ENCODE measurements around the gene KHDC4.

Gene KHDC4

DNA sequence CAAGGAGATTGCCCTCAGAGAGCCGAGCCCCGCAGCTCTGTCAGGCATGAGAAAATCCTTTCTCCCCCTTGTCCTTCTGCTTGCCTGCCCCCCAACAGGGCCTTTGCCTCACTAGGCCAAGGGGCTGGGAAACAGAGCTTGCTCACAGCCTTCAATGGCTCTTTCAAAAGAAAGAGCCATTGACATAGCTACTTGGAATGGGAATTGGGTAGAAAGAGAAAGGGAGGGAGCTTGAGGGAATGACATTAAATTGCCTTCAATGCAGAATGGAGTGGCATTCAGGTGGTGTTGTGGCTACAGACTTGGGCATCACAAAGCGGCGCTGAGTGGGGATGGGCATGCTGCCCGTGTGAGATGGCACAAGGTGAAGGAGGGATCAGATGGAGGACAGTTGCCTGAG, 61.7 kb downstream of the KHDC4 start:
- no peaks in the 10 kb centered on the region for H3K9me3 Mint-ChIP-seq
- CTCF ChIA-PET, result interaction anchor here (0.8 kb wide), 1 partner anchor 61 kb away, joined by 3 read pairs; no protein-coding TSS in a partner anchor
- H3K4me3 Mint-ChIP-seq, result no peak overlapping the region
- DNase-seq, result no peak
- no peaks in the 10 kb centered on the region for H3K4me1 Mint-ChIP-seq
- no peak overlapping the region for H3K27ac Mint-ChIP-seq
- no peaks in the 10 kb centered on the region for H3K36me3 Mint-ChIP-seq
- H3K27me3 Mint-ChIP-seq, result peaks cover 6% of the 10 kb centered on the region

DNA sequence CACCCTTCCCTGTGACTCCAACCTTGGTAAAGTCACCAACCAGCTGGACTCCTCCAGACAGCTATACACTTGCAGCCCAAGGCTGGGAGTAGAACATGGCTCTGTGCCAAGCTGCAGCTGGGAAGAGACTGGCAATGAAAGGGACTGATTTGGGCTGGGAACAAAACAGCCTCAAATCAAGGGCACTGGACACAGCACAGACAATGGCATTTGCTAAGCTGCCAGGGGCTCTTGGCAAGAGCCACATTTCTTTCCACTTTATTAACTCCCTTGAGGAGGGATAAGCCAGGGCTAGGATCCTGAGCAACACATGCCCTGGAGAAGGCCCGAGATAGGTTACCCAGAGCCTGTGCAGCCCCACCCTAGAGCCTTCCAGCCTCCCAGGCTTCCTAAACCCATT, 62.8 kb downstream of the KHDC4 start:
- Mint-ChIP-seq H3K9me3 (no peaks in the 10 kb centered on the region), H3K27me3 (peaks cover 6% of the 10 kb centered on the region), H3K27ac (no peak overlapping the region), H3K4me1 (no peaks in the 10 kb centered on the region), H3K4me3 (no peak overlapping the region), H3K36me3 (no peaks in the 10 kb centered on the region)
- CTCF ChIA-PET, result no interaction called here
- DNase-seq, result no peak

DNA sequence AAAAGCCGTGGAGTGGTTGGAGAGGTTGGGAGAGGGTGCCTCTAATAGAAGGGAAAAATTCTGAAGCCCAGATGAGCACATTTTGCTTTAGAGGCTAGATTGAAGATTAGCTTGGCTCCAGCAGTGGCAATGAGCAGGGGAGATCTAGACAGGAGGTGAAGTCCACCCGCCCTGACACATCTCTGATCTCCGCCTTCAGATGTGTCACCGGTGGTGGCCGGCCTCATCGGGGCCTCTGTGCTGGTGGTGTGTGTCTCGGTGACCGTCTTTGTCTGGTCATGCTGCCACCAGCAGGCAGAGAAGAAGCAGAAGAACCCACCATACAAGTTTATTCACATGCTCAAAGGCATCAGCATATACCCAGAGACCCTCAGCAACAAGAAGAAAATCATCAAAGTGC, 66.4 kb downstream of the KHDC4 start:
- CTCF ChIA-PET, result no interaction called here
- H3K4me3 Mint-ChIP-seq, result no peak overlapping the region
- H3K27ac Mint-ChIP-seq, result no peak overlapping the region
- H3K36me3 Mint-ChIP-seq, result no peaks in the 10 kb centered on the region
- DNase-seq, result no peak
- peaks cover 6% of the 10 kb centered on the region for H3K27me3 Mint-ChIP-seq
- no peaks in the 10 kb centered on the region for H3K9me3 Mint-ChIP-seq
- no peaks in the 10 kb centered on the region for H3K4me1 Mint-ChIP-seq

DNA sequence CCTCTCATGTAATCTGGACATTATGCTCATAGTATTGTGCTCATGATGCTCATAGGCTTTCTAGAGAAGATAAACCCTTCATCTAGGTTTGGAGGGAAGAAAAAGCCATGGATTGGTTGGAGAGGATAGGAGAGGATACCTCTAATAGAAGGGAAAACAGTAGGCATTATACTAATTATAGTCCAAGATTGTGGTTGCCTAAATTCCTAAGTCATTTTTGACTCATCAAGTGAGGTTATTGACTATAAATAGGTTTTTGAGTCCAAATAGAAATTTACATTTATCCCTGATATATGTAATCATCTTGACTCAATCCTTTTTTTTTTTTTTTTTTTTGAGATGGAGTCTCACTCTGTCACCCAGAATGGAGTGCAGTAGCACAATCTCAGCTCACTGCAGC, 69.8 kb downstream of the KHDC4 start:
- peaks cover 15% of the 10 kb centered on the region for H3K27me3 Mint-ChIP-seq
- no peak overlapping the region for H3K4me3 Mint-ChIP-seq
- DNase-seq, result no peak
- no peak overlapping the region for H3K27ac Mint-ChIP-seq
- H3K9me3 Mint-ChIP-seq, result no peaks in the 10 kb centered on the region
- CTCF ChIA-PET, result no interaction called here
- H3K36me3 Mint-ChIP-seq, result no peaks in the 10 kb centered on the region
- H3K4me1 Mint-ChIP-seq, result peaks cover 18% of the 10 kb centered on the region
